HG02763 (cell line): Measurements from ENCODE around the gene OGN.

ENCODE experiments used
- ATAC-seq: cut with Tn5 transposase; IDR thresholded peaks from one replicate; pipeline ENCODE4 v1.9.1; 2021; ENCODE audit warnings: mild to moderate bottlenecking, moderate library complexity; ENCODE audit not compliant: unreplicated experiment

Gene OGN

GRCh38 chr9:92349771-92350739, 54.3 kb downstream of the OGN start:
- no peak for ATAC-seq

GRCh38 chr9:92345582-92345981, 58.8 kb downstream of the OGN start:
- ATAC-seq = no peak

GRCh38 chr9:92342825-92343488, 61.4 kb downstream of the OGN start:
- ATAC-seq = no peak

GRCh38 chr9:92341578-92341977, 62.8 kb downstream of the OGN start:
- ATAC-seq = no peak

GRCh38 chr9:92333282-92333634, 71.1 kb downstream of the OGN start:
- no peak for ATAC-seq
